Endothelial cell of umbilical vein (primary cell): Measurements from ENCODE around the gene SLC44A5. TPM values are rescaled to one million over a fixed set of nuclear protein-coding genes. Genes with fewer than 3 reads are reported as not detected.
"Not testable (repeated sequence)": the region's sequence is repeated elsewhere in the genome, so short reads cannot be mapped to it uniquely, and the experiment has no call there.

Source experiments
- BruUV-seq: library from RNA; stranded (reverse); fragments of 400-500 nt; replicated peaks from 2 replicates; lab custom pipeline; 2021; lab: Mats Ljungman, UMichigan
- CTCF ChIA-PET: fragments of 300-600, 350-600 bp; sonication (Branson Sonifier 250); formaldehyde crosslinking; loops from one replicate; lab custom pipeline; 2021; ENCODE audit warnings: antibody characterized with exemption, inconsistent platforms; lab: Charles Lee
- POLR2A ChIA-PET: fragments of 300-600, 350-600 bp; sonication (Branson Sonifier 250); formaldehyde crosslinking; loops from one replicate; lab custom pipeline; 2021; ENCODE audit warnings: antibody characterized with exemption, inconsistent platforms; lab: Charles Lee
- DNase-seq: peaks from one replicate; pipeline ENCODE4 v3.0.0-alpha.2; 2011; ENCODE audit warnings: low read depth, low spot score
- FAIRE-seq: peaks from 2 replicates; lab custom pipeline; 2011; peaks lifted over from hg19 to GRCh38; lab: Jason Lieb, UNC
- H2AFZ ChIP-seq: 2 replicates; pipeline ENCODE4 v1.6.0; 2012; ENCODE audit warnings: low read depth, low read length, control low read depth, inconsistent platforms
- H3K27ac ChIP-seq: 2 replicates; pipeline ENCODE4 v1.5.1; 2011; ENCODE audit warnings: low read depth, mild to moderate bottlenecking, control low read depth, low read length, moderate library complexity; ENCODE audit not compliant: insufficient read depth
- H3K27me3 ChIP-seq, 2 experiments: 2 replicates each; pipeline versions ENCODE4 v1.6.0 to v1.6.1; 2011; ENCODE audit warnings: low read length in 2 of 2, mixed read lengths in 1 of 2; ENCODE audit not compliant: control insufficient read depth in 2 of 2, insufficient read depth in 2 of 2
- H3K36me3 ChIP-seq, 2 experiments: 2 replicates in 1 of 2; 3 replicates in 1 of 2; pipeline ENCODE4 v1.5.1; 2011; ENCODE audit warnings: low read length in 2 of 2, mild to moderate bottlenecking in 1 of 2, moderate library complexity in 1 of 2; ENCODE audit not compliant: control insufficient read depth in 2 of 2, insufficient read depth in 2 of 2; ENCODE audit errors: extremely low read depth in 1 of 2
- H3K4me1 ChIP-seq: 3 replicates; pipeline ENCODE4 v1.5.1; 2011; ENCODE audit warnings: mild to moderate bottlenecking, low read length; ENCODE audit not compliant: control insufficient read depth, insufficient read depth; ENCODE audit errors: extremely low read depth
- H3K4me2 ChIP-seq: 2 replicates; pipeline ENCODE4 v1.6.1; 2011; ENCODE audit warnings: low read length, control low read depth, mixed read lengths; ENCODE audit not compliant: insufficient read depth
- H3K4me3 ChIP-seq, 3 experiments: fragments of 200-600 bp in 1 of 3; sonication (generic), shearing (Covaris generic) in 1 of 3; replicated peaks in 1 of 3; 2 replicates each; pipeline ENCODE4 v1.5.1; 2011 to 2016; ENCODE audit warnings: control low read depth in 3 of 3, low read length in 3 of 3, mild to moderate bottlenecking in 2 of 3, inconsistent platforms in 1 of 3, low read depth in 1 of 3, moderate library complexity in 1 of 3; ENCODE audit not compliant: insufficient read depth in 1 of 3
- H3K79me2 ChIP-seq: 2 replicates; pipeline ENCODE4 v1.6.0; 2012; ENCODE audit warnings: low read length, inconsistent platforms; ENCODE audit not compliant: control insufficient read depth, insufficient read depth
- H3K9ac ChIP-seq: replicated peaks from 2 replicates; pipeline ENCODE3; 2011; ENCODE audit warnings: low read length, control low read depth; ENCODE audit not compliant: insufficient read depth; ENCODE audit errors: extremely low read depth
- H3K9me1 ChIP-seq: replicated peaks from 3 replicates; pipeline ENCODE4 v1.6.0; 2011; ENCODE audit warnings: mild to moderate bottlenecking, low read length; ENCODE audit not compliant: control insufficient read depth, insufficient read depth; ENCODE audit errors: extremely low read depth
- H3K9me3 ChIP-seq: replicated peaks from 2 replicates; pipeline ENCODE4 v1.5.1; 2012; ENCODE audit warnings: low read length, inconsistent platforms; ENCODE audit not compliant: control insufficient read depth, insufficient read depth
- H4K20me1 ChIP-seq: replicated peaks from 2 replicates; pipeline ENCODE3; 2011; ENCODE audit warnings: mild to moderate bottlenecking, low read length; ENCODE audit not compliant: control insufficient read depth, insufficient read depth; ENCODE audit errors: extremely low read depth
- EZH2 ChIP-seq: IDR thresholded peaks from 2 replicates; pipeline ENCODE4 v1.6.1; 2012; ENCODE audit warnings: borderline replicate concordance, low read depth, mild to moderate bottlenecking, moderate library complexity, low read length, inconsistent platforms; ENCODE audit not compliant: severe bottlenecking
- FOS ChIP-seq: IDR thresholded peaks from 2 replicates; pipeline ENCODE4 v1.6.1; 2011; ENCODE audit warnings: mild to moderate bottlenecking, low read length, moderate library complexity, borderline replicate concordance; ENCODE audit not compliant: insufficient read depth
- GATA2 ChIP-seq: IDR thresholded peaks from 2 replicates; pipeline ENCODE4 v1.7.0; 2011; ENCODE audit warnings: low read depth, mild to moderate bottlenecking, moderate library complexity, mixed read lengths, low read length; ENCODE audit not compliant: insufficient read length, insufficient read depth
- JUN ChIP-seq: IDR thresholded peaks from 2 replicates; pipeline ENCODE4 v1.6.1; 2011; ENCODE audit warnings: borderline replicate concordance, low read depth; ENCODE audit not compliant: insufficient read length, insufficient read depth
- MYC ChIP-seq: IDR thresholded peaks from one replicate; pipeline ENCODE4 v1.6.1; 2011; ENCODE audit warnings: mild to moderate bottlenecking, low read depth, low read length
- POLR2A ChIP-seq: IDR thresholded peaks from 2 replicates; pipeline ENCODE4 v1.6.1; 2012; ENCODE audit warnings: low read depth, mild to moderate bottlenecking, control low read depth, low read length
- POLR2AphosphoS5 ChIP-seq: IDR thresholded peaks from 2 replicates; pipeline ENCODE4 v1.6.1; 2012; ENCODE audit warnings: low read depth, mild to moderate bottlenecking, control low read depth, low read length, moderate library complexity; ENCODE audit not compliant: insufficient read depth
- dilution Hi-C: fragments of 300-500 bp; cut with MboI; formaldehyde crosslinking; loops from one replicate; pipeline ENCODE4 v1.15.0; 2019; ENCODE audit warnings: low sequenced_read_pairs; ENCODE audit not compliant: extremely low pct_ligation_motif_present
- intact Hi-C: fragments of 100-400 bp; cut with micrococcal nuclease; formaldehyde crosslinking; loops from one replicate; pipeline ENCODE4 v1.10.0; 2022
- polyA plus RNA-seq, 4 experiments: library from polyadenylated mRNA; depleted of rRNA in 3 of 4; stranded (reverse) in 3 of 4; unstranded in 1 of 4; fragments of >200 nt; gene quantifications; 2 replicates each; pipeline versions ENCODE4 v1.2.1 to v1.2.3, GENCODE V29; 2011 to 2012; ENCODE audit warnings: missing spikeins in 1 of 4
- total RNA-seq: library from RNA; stranded (reverse); gene quantifications from 2 replicates; pipeline ENCODE4 v1.2.3, GENCODE V29; 2021
- TF ChIP-seq, protein P1 (sequence below), 2 donors: IDR thresholded peaks; 1 replicate in 1 of 2; 2 replicates in 1 of 2; pipeline ENCODE4 v1.5.1; 2011; ENCODE audit warnings: low read length in 2 of 2, mild to moderate bottlenecking in 2 of 2, moderate library complexity in 2 of 2, control low read depth in 1 of 2, inconsistent platforms in 1 of 2, low read depth in 1 of 2; ENCODE audit not compliant: insufficient read depth in 1 of 2; ENCODE audit errors: extremely low read depth in 1 of 2
- TF ChIP-seq, protein P2 (sequence below): IDR thresholded peaks from 2 replicates; pipeline ENCODE4 v1.6.1; 2011; ENCODE audit not compliant: insufficient read depth, insufficient read length

The SLC44A5 gene
- total and polyA plus RNA-seq, 2 donors (not counting 3 experiments of a cell fraction or from before 2014, with no cell fraction given): 1.6 to 3.2 TPM

DNA sequence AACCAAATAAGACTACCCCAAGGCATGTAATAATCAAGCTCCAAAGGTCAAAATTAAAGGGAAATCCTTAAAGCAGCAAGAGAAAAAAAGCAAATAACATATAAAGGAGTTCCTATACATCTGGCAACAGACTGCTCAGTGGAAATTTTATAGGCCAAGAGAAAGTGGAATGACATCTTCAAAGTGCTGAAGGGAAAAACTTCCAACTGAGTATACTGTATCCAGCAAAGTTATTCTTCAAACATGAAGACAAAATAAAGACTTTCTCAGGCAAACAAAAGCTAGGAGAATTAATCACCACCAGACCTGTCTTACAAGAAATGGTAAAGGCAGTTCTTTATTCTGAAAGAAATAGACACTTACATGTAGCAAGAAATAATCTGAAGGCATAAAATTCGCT, 45.0 kb upstream of the SLC44A5 start:
- TF ChIP-seq POLR2A: no peak
- no peak for TF ChIP-seq MYC
- TF ChIP-seq FOS: no peak
- TF ChIP-seq, protein P1, sequence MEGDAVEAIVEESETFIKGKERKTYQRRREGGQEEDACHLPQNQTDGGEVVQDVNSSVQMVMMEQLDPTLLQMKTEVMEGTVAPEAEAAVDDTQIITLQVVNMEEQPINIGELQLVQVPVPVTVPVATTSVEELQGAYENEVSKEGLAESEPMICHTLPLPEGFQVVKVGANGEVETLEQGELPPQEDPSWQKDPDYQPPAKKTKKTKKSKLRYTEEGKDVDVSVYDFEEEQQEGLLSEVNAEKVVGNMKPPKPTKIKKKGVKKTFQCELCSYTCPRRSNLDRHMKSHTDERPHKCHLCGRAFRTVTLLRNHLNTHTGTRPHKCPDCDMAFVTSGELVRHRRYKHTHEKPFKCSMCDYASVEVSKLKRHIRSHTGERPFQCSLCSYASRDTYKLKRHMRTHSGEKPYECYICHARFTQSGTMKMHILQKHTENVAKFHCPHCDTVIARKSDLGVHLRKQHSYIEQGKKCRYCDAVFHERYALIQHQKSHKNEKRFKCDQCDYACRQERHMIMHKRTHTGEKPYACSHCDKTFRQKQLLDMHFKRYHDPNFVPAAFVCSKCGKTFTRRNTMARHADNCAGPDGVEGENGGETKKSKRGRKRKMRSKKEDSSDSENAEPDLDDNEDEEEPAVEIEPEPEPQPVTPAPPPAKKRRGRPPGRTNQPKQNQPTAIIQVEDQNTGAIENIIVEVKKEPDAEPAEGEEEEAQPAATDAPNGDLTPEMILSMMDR (IDR thresholded peaks at IDR 0.05; ENCODE audit: extremely low read depth in 1 of 2, insufficient read depth in 1 of 2, low read depth in 1 of 2, low read length in 2 of 2): no peak
- TF ChIP-seq, protein P2, sequence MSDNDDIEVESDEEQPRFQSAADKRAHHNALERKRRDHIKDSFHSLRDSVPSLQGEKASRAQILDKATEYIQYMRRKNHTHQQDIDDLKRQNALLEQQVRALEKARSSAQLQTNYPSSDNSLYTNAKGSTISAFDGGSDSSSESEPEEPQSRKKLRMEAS: no peak
- no peak for TF ChIP-seq GATA2
- TF ChIP-seq POLR2AphosphoS5: no peak
- TF ChIP-seq EZH2: no peak
- TF ChIP-seq JUN: no peak
- DNase-seq (no peak), FAIRE-seq (peak; percentile 12)
- no peaks in the 10 kb centered on the region for H3K9me1 ChIP-seq
- H2AFZ ChIP-seq: no peak overlapping the region
- no peaks in the 10 kb centered on the region for H4K20me1 ChIP-seq
- H3K4me2 ChIP-seq: no peak overlapping the region
- ChIA-PET CTCF (no interaction called here), POLR2A (no interaction called here)
- H3K9me3 ChIP-seq: no peaks in the 10 kb centered on the region
- BruUV-seq: no TSS peak
- intact Hi-C loops: no loop called here
- dilution Hi-C loops: no loop called here
- H3K27me3 ChIP-seq: peaks cover 0 to 3% of the 10 kb centered on the region in 2 experiments
- no peaks in the 10 kb centered on the region for H3K4me1 ChIP-seq
- no peak overlapping the region for H3K9ac ChIP-seq
- H3K27ac ChIP-seq: no peak overlapping the region
- no peaks in the 10 kb centered on the region for H3K79me2 ChIP-seq
- no peaks in the 10 kb centered on the region for H3K36me3 ChIP-seq
- no peak overlapping the region for H3K4me3 ChIP-seq

DNA sequence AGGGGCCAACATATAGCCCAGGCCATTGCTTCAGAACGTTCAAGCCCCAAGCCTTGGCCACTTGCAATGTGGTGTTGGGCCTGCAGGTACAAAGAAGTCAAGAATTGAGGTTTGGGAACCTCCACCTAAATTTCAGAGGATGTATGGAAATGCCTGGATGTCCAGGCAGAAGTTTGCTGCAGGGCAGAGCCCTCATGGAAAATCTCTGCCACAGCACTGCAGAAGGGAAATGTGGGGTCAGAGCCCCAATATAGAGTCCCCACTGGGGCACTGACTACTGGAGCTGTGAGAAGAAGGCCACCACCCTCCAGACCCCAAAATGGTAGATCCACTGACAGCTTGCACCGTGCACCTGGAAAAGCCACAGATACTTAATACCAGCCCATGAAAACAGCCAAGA, 36.3 kb upstream of the SLC44A5 start:
- H3K36me3 ChIP-seq, H2AFZ ChIP-seq, H3K9me1 ChIP-seq, H3K4me2 ChIP-seq, H3K79me2 ChIP-seq, H4K20me1 ChIP-seq, intact Hi-C loops, CTCF ChIA-PET, POLR2A ChIA-PET, DNase-seq, H3K27me3 ChIP-seq, H3K4me1 ChIP-seq, H3K9me3 ChIP-seq, dilution Hi-C loops, FAIRE-seq, H3K27ac ChIP-seq, H3K4me3 ChIP-seq, BruUV-seq, H3K9ac ChIP-seq: not testable (repeated sequence)

DNA sequence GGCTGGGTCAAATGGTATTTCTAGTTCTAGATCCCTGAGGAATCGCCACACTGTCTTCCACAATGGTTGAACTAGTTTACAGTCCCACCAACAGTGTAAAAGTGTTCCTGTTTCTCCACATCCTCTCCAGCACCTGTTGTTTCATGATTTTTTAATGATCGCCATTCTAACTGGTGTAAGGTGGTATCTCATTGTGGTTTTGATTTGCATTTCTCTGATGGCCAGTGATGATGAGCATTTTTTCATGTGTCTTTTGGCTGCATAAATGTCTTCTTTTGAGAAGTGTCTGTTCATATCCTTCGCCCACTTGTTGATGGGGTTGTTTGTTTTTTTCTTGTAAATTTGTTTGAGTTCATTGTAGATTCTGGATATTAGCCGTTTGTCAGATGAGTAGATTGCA, 34.2 kb upstream of the SLC44A5 start:
- dilution Hi-C loops, H3K27me3 ChIP-seq, H3K4me3 ChIP-seq, H3K9me3 ChIP-seq, FAIRE-seq, H3K4me2 ChIP-seq, DNase-seq, H4K20me1 ChIP-seq, H3K9me1 ChIP-seq, H2AFZ ChIP-seq, POLR2A ChIA-PET, CTCF ChIA-PET, H3K36me3 ChIP-seq, intact Hi-C loops, H3K4me1 ChIP-seq, H3K79me2 ChIP-seq, BruUV-seq, H3K9ac ChIP-seq, H3K27ac ChIP-seq: not testable (repeated sequence)
